ENCODE measurements around the gene EIF1B. TPM values are rescaled to one million over a fixed set of nuclear protein-coding genes. Genes with fewer than 3 reads are reported as not detected.

The EIF1B gene
- total RNA-seq, 1 experiment from 2014 or later = 33.6 TPM

GRCh38 chr3:40329071-40329470 lies 19.6 kb downstream of the EIF1B start:
- Histone ChIP-seq H3K4me3 (replicated peaks in 1 of 2; ENCODE audit: low read depth in 1 of 2, low read length in 2 of 2) (no peak overlapping the region), H3K4me1 (ENCODE audit: control insufficient read depth in 1 of 2, insufficient read depth in 2 of 2, low read length in 2 of 2) (no peaks in the 10 kb centered on the region), H3K27me3 (ENCODE audit: insufficient read depth, low read length) (no peaks in the 10 kb centered on the region), H3K9ac (ENCODE audit: low read length) (no peak overlapping the region), H3K9me3 (ENCODE audit: control insufficient read depth in 1 of 2, insufficient read depth in 1 of 2, low read depth in 1 of 2, low read length in 2 of 2) (no peaks in the 10 kb centered on the region), H3K9me2 (ENCODE audit: insufficient read depth) (no peaks in the 10 kb centered on the region), H4K20me1 (ENCODE audit: insufficient read depth) (no peaks in the 10 kb centered on the region), H3K4me2 (ENCODE audit: low read length) (no peak overlapping the region), H2AFZ (ENCODE audit: low read depth, low read length, poor library complexity, severe bottlenecking) (no peak overlapping the region), H3K27ac (ENCODE audit: low read depth, low read length) (no peak overlapping the region), H3K79me2 (ENCODE audit: insufficient read depth, low read length) (no peaks in the 10 kb centered on the region), H3K36me3 (ENCODE audit: control insufficient read depth in 1 of 2, insufficient read depth in 2 of 2, low read length in 2 of 2) (no peaks in the 10 kb centered on the region)
- ChIA-PET CTCF (no interaction called here), RAD21 (ENCODE audit: low non-redundant PET in 1 of 2, low total read pairs in 2 of 2, uncharacterized antibody in 2 of 2, unreplicated experiment in 2 of 2) (no interaction called here), POLR2A (no interaction called here)
- DNase-seq (ENCODE audit: low read depth, low spot score) (no peak), ATAC-seq (no peak)
- intact Hi-C loops (cut with micrococcal nuclease) = loop anchor here (5.0 to 10.0 kb wide), 2 partner anchors 253 to 876 kb away; no protein-coding TSS in a partner anchor
- TF ChIP-seq ZBTB33 (IDR thresholded peaks at IDR 0.05; ENCODE audit: extremely low read depth, insufficient replicate concordance, low read length) (no peak), JUND (IDR thresholded peaks at IDR 0.05) (no peak), EZH2 (IDR thresholded peaks at IDR 0.05) (no peak), ELF1 (IDR thresholded peaks at IDR 0.05; ENCODE audit: borderline replicate concordance, low read depth) (no peak), SRF (IDR thresholded peaks at IDR 0.05; ENCODE audit: low read depth) (no peak), POLR2A (IDR thresholded peaks at IDR 0.05; ENCODE audit: borderline replicate concordance, extremely low read depth, insufficient read depth, insufficient read length) (no peak), CBX3 (IDR thresholded peaks at IDR 0.05; ENCODE audit: low read depth) (no peak)
- no TSS peak for BruUV-seq (replicated peaks)

GRCh38 chr3:40332684-40333083 lies 23.2 kb downstream of the EIF1B start:
- ATAC-seq (no peak), DNase-seq (ENCODE audit: low read depth, low spot score) (no peak)
- ChIA-PET CTCF (no interaction called here), POLR2A (no interaction called here), RAD21 (ENCODE audit: low non-redundant PET in 1 of 2, low total read pairs in 2 of 2, uncharacterized antibody in 2 of 2, unreplicated experiment in 2 of 2) (no interaction called here)
- no peaks in the 10 kb centered on the region for H3K9me3 ChIP-seq (ENCODE audit: control insufficient read depth in 1 of 2, insufficient read depth in 1 of 2, low read depth in 1 of 2, low read length in 2 of 2)
- no peak overlapping the region for H3K9ac ChIP-seq (ENCODE audit: low read length)
- H3K4me1 ChIP-seq (ENCODE audit: control insufficient read depth in 1 of 2, insufficient read depth in 2 of 2, low read length in 2 of 2) = no peaks in the 10 kb centered on the region
- H3K27me3 ChIP-seq (ENCODE audit: insufficient read depth, low read length) = no peaks in the 10 kb centered on the region
- H3K36me3 ChIP-seq (ENCODE audit: control insufficient read depth in 1 of 2, insufficient read depth in 2 of 2, low read length in 2 of 2) = no peaks in the 10 kb centered on the region
- H4K20me1 ChIP-seq (ENCODE audit: insufficient read depth) = no peaks in the 10 kb centered on the region
- no peak overlapping the region for H2AFZ ChIP-seq (ENCODE audit: low read depth, low read length, poor library complexity, severe bottlenecking)
- intact Hi-C loops (cut with micrococcal nuclease) = loop anchor here (5.0 kb wide), 1 partner anchor 100 kb away; no protein-coding TSS in a partner anchor
- H3K4me3 ChIP-seq (replicated peaks in 1 of 2; ENCODE audit: low read depth in 1 of 2, low read length in 2 of 2) = no peak overlapping the region
- H3K4me2 ChIP-seq (ENCODE audit: low read length) = no peak overlapping the region
- H3K79me2 ChIP-seq (ENCODE audit: insufficient read depth, low read length) = no peaks in the 10 kb centered on the region
- BruUV-seq (replicated peaks) = no TSS peak
- H3K9me2 ChIP-seq (ENCODE audit: insufficient read depth) = no peaks in the 10 kb centered on the region
- no peak overlapping the region for H3K27ac ChIP-seq (ENCODE audit: low read depth, low read length)
- TF ChIP-seq EZH2 (IDR thresholded peaks at IDR 0.05) = no peak
- TF ChIP-seq ZFX (IDR thresholded peaks at IDR 0.05) = no peak
- no peak for TF ChIP-seq ZBTB33 (IDR thresholded peaks at IDR 0.05; ENCODE audit: extremely low read depth, insufficient replicate concordance, low read length)
- no peak for TF ChIP-seq MAX (IDR thresholded peaks at IDR 0.05)
- TF ChIP-seq EGR1 (IDR thresholded peaks at IDR 0.05; ENCODE audit: low read depth) = no peak
- TF ChIP-seq RAD21 (IDR thresholded peaks at IDR 0.05; ENCODE audit: low read depth) = no peak
- TF ChIP-seq SIN3A (IDR thresholded peaks at IDR 0.05; ENCODE audit: low read depth) = no peak
- no peak for TF ChIP-seq POLR2A (IDR thresholded peaks at IDR 0.05; ENCODE audit: borderline replicate concordance, extremely low read depth, insufficient read depth, insufficient read length)
- TF ChIP-seq SP1 (IDR thresholded peaks at IDR 0.05; ENCODE audit: low read depth) = no peak
- TF ChIP-seq EZH2phosphoT487 (IDR thresholded peaks at IDR 0.05; ENCODE audit: borderline replicate concordance) = no peak
- no peak for TF ChIP-seq CEBPB (IDR thresholded peaks at IDR 0.05; ENCODE audit: low read depth)
- TF ChIP-seq CBX3 (IDR thresholded peaks at IDR 0.05; ENCODE audit: low read depth) = no peak
- TF ChIP-seq SRF (IDR thresholded peaks at IDR 0.05; ENCODE audit: low read depth) = no peak
- TF ChIP-seq ATF3 (IDR thresholded peaks at IDR 0.05) = no peak
